Astrocyte of the hippocampus (primary cell): ENCODE measurements around the gene DNAH3.
"Not testable (repeated sequence)": the region's sequence is repeated elsewhere in the genome, so short reads cannot be mapped to it uniquely, and the experiment has no call there.

Experiments
- DNase-seq: peaks from one replicate; pipeline ENCODE4 v3.0.0; 2011; ENCODE audit warnings: low read depth, low spot score

Gene DNAH3

DNA sequence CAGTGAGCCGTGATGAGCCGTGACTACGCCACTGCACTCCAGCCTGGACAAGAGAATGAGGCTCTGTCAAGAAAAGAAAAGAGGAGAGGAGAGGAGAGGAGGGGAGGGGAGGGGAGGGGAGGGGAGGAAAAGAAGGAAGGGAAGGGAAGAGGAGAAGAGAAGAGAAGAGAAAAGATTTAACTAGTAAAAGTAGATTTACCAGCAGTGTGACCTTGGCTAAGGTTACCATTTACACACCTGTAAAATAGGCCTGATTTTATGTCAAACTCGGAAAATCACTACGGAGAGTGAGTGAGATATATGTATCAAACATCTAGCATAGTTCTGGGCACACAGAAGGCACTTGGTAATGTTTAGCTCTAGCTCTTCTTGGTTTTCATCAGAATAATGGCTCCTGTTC lies 140.8 kb downstream of the DNAH3 start:
- DNase-seq: no peak

DNA sequence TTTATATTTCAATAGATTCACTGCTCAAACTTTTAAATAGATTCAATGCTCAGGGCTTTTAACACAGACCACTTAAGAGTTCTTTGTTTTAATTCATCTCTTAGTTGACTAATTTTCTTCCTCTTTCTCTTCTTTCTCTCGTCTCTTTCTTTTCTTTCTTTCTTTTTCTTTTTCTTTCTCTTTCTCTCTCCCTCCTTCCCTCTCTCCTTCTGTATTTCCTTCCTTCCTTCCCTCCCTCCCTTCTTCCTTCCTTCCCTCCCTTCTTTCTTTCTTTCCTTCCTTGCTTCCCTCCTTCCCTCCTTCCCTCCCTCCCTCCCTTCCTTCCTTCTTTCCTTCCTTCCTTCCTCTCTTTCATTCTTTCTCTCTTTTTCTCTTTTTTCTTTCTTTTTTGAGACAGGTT lies 145.6 kb downstream of the DNAH3 start:
- no peak for DNase-seq

- DNase-seq: no peak
These were observed 149.4 kb downstream of the DNAH3 start for GRCh38 chr16:21001262-21001661.

GRCh38 chr16:20997147-20997546 lies 153.5 kb downstream of the DNAH3 start:
- DNase-seq: no peak

DNA sequence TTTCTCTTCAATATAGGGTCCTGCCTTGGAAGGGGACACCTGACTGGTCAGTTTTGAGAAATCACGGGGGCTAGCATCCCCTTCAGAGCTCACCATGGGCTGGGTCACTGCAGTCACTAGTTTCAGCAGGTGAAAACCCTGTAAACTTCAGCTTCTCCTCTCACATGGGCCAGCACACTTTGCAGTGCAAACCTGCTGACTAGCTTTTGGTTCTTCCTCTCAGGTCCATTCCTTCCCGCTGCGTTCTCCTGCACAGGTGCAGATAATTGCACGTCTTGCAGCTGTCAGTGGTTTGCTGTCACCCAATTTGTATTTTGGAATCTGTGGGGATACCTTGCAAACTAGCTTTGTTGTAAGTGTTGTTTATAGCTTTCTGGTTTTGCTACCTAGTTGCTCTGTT lies 154.9 kb downstream of the DNAH3 start:
- DNase-seq: no peak

- not testable (repeated sequence) for DNase-seq
These were observed 161.1 kb downstream of the DNAH3 start for GRCh38 chr16:20989496-20990070.

DNA sequence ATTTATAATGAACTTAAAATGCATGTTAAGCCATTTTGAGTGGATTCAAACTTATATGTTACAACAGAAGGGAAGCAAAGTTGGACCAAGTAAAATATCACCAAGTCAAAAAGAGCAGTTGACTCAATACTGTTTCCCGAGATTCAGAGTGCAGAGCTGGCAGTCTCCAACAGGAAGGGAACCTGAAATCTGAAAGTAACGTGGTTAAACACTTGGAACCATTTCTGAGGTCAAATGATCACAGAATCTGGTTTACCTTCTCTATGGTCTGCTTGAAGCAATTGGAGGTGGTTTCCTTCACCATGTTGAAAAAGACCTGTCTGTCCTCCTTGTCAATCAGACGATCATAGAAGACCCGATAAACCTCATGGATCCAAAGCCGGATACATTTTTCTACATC lies 163.6 kb downstream of the DNAH3 start:
- no peak for DNase-seq

DNA sequence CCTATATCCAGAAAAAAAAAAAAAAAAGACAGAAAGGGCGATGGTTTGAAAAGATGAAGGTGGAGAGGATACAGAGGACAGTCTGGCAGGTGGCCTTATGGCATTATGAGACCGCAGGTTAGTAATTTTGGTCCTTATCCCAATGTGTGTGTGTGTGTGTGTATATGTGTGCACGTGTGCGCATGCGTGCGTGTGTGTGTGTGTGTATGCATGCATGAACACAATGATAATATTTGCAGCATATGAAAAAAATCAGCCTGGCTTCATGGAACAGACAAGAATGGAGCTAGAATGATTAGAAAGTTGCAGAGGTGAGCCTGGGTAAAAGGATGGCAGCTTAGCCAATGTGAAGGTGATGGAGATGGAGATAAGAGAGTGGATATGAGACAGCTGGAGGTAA lies 166.6 kb downstream of the DNAH3 start:
- DNase-seq: no peak

DNA sequence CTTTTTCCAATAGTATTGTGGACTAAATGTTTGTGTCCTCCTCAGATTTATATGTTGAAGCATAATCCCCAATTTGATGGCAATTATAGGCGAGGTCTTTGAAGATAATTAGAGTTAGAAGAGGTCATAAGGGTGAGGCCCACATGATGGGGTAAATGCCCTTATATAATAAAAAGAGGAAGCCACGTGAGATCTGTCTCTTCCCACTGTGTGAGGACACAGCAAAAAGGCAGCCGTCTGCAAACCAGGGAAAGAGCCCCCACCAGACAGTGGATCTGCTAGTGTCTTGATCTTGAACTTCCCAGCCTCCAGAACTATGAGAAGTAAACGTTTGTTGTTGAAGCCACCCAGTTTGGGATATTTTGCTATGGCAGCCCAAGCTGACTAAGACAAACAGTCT lies 174.1 kb downstream of the DNAH3 start:
- DNase-seq: no peak

DNA sequence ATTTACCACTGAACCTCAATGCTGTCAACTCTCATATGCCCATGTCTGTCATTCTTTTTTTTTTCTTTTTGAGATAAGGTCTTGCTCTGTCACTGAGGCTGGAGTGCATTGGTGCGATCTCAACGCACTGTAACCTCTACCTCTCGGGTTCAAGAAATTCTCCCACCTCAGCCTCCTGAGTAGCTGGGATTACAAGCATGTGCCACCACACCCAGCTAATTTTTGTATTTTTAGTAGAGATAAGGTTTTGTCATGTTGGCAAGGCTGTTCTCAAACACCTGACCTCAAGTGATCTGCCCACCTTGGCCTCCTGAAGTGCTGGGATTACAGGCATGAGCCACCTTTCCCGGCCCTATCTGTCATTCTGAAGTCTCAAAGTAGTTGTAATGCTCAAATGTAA lies 177.4 kb downstream of the DNAH3 start:
- not testable (repeated sequence) for DNase-seq

GRCh38 chr16:20971401-20971800 lies 179.2 kb downstream of the DNAH3 start:
- DNase-seq: no peak

GRCh38 chr16:20969386-20969785 lies 181.3 kb downstream of the DNAH3 start:
- DNase-seq: no peak

DNA sequence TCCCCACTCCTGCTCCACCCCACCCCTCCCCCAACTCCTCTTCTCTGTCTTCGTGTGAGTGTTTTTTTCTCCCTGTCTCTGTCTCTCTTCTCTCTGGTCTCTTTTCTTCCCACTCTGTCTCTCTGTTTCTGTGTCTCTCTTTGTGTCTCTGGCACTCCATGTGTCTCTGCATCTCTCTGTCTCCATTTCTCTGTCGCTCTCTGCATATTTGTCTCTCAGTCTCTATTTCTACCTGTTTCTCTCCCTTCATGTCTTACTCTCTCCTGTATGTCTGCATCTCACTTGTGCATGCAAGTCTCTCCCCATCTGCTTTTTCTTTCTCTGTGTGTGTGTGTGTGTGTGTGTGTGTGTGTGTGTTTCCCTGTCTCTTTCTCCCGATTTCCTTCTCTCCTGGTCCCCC lies 181.9 kb downstream of the DNAH3 start:
- no peak for DNase-seq

DNA sequence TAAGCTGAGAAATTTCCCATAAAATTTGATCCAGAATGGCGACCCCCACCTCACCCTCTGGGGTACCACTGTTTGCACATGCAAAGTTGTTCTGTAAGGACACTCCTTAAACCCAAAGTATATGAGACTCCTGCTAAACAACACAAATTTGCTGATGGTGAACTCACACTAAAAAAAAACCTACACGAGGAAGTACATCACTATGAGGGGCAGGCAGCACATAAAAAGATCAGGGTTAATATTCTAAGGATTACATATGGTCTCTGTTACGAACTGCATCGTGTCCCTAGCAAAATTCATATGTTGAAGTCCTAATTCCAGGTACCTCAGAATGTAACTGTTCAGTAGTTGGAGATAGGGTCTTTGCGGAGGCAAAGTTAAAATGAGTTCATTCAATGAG lies 189.7 kb downstream of the DNAH3 start:
- DNase-seq: no peak

DNA sequence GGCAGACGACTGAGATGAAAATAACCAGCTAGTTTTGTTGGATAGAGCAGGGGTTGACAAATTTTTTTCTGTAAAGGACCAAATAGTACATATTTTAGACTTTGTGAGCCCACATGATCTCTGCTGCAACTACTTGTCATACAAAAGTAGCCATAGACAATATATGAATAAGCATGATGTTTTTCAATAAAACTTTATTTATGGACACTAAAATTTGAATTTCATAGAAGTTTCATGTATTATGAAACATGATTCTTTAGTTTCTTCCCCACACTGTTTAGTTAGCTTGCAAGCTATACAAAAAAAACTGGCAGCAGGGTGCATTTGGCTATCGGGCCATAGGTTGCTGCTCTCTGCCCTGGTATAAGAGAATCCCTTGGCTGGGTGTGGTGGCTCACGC lies 193.5 kb downstream of the DNAH3 start:
- DNase-seq: no peak

- no peak for DNase-seq
These were observed 194.3 kb downstream of the DNAH3 start for GRCh38 chr16:20956319-20956718.

GRCh38 chr16:20954574-20954973 lies 196.1 kb downstream of the DNAH3 start:
- DNase-seq: no peak

DNA sequence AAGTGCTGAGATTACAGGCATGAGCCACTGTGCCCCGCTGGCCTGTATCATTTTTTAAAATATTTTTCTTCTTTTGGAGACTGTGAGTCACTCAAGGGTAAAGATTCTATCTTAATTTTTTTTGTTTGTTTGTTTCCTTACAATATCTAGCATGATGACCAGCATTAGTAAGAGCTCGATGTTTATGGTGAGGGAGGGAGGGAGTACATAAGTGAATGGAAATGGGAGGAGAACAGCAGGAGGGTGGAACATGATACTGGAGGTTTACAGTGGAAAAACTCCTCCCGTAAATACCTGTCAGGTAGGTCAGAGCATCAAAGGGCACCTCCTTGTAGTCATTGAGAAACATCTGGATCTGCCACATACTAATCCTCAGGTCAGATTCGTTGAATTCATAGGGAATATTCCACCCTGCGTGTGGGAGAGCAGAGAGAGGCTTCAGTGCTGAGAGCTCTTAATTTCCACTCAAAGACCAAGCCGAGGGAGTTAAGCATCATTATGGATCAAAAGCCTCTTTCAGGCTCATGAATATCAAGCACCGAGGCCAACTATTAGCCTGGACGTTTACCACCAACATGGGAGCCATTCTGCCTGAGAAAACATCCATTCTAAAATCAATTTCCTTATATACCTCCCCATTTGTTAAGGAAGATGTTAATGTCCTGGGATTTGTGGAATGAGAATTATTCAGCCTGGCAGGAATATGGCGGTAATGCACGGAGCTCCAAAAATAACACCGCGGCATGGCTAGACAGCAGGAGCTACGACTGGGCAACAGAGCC lies 198.3 kb downstream of the DNAH3 start:
- DNase-seq: no peak

- no peak for DNase-seq
These were observed 200.4 kb downstream of the DNAH3 start for GRCh38 chr16:20950294-20950693.

GRCh38 chr16:20949660-20950059 lies 201.0 kb downstream of the DNAH3 start:
- DNase-seq: no peak

DNA sequence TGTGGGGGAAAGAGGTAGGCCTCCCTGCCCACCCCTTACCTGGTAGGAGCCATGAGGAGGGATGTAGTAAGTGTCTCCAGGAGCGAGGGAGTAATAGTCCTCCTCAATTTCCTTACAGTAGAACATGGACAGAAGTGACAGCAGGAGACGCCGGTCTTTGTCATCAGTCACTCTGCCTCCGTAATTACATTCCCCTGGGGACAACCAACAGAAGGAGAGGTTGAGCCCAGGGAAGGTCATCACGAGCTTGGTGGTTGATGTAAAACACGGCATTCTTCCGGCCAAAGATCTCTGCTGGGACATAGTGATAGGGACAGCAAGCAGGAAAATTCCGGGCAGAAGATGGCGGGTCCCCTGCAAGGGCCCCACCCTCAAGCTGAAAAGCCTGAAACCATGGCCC lies 202.2 kb downstream of the DNAH3 start:
- no peak for DNase-seq

DNA sequence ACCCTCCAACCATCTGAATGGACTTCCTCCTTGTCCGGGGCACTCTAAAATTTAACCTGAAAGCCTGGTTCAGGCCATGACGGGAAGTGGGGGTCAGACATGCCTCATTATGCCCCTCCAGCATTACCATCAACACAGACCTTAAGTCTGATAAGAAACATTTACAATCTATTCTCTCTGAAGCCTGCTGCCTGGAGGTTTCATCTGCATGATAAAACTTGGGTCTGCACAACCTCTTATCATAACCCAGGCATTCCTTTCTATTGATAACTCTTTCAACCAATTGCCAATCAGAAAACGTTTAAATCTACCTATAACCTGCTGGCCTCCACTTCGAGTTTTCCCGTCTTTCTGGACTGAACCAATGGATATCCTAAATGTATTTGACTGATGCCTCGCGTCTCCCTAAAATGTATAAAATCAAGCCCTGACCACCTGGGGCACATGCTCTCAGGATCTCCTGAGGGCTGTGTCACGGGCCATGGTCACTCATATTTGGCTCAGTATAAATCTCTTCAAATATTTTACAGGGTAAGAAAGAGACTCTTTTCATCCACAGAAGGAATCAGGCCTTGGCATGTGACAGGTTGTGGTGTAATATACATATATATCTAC lies 204.5 kb downstream of the DNAH3 start:
- DNase-seq: no peak

DNA sequence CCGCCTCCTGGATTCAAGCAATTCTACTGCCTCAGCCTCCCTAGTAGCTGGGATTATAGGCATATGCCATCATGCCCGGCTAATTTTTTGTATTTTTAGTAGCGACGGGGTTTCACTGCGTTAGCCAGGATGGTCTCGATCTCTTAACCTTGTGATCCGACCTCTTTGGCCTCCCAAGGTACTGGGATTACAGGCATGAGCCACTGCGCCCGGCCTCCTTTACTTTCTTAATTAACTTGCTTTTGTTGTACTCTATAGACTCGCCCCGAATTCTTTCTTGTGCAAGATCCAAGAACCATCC lies 205.1 kb downstream of the DNAH3 start:
- DNase-seq: not testable (repeated sequence)
